ENCODE data around the gene PTTG1IP2.
A peak's percentile ranks its signal among the peaks of the same experiment; 100 is the strongest.

The PTTG1IP2 gene

DNA sequence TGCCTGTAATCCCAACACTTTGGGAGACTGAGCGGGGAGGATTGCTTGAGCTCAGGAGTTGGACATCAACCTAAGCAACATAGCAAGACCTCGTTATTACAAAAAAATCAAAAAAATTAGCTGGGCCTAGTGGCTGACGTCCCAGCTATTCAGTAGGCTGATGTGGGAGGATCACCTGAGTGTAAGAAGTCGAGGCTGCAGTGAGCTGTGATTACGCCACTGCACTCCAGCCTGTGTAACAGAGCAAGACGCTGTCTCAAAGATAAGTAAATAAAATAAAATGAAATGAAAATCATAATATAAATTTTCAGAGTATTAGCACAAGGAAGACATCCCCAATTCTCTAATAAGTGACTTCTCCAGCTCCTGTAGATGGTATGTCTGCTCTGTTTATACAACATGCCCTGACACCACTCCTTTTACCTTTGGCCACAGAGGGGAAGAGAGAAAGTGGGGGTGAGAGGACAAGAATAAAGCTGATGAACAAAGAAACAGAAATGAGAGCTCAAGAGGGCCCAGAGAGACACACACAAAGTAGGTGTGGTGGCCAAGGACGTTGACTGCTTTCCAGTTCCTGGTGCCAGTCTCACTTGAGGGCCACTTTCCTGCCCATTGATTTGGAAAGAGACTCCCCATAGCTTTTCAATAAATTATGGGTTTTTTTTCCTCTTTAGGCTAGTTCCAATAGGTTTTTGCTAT lies 62.9 kb downstream of the PTTG1IP2 start:
- in situ Hi-C loops (cut with MboI; ENCODE audit: low pct_unique_long_range_greater_than_20kb, low sequenced_read_pairs): no loop called here
- no peak for DNase-seq

GRCh38 chr7:90536449-90536848 lies 67.0 kb downstream of the PTTG1IP2 start:
- no peak for DNase-seq
- in situ Hi-C loops (cut with MboI; ENCODE audit: low pct_unique_long_range_greater_than_20kb, low sequenced_read_pairs): no loop called here

GRCh38 chr7:90538405-90538804 lies 69.0 kb downstream of the PTTG1IP2 start:
- DNase-seq: no peak
- in situ Hi-C loops (cut with MboI; ENCODE audit: low pct_unique_long_range_greater_than_20kb, low sequenced_read_pairs): no loop called here

GRCh38 chr7:90540406-90540805 lies 71.0 kb downstream of the PTTG1IP2 start:
- in situ Hi-C loops (cut with MboI; ENCODE audit: low pct_unique_long_range_greater_than_20kb, low sequenced_read_pairs): no loop called here
- no peak for DNase-seq

- in situ Hi-C loops (cut with MboI; ENCODE audit: low pct_unique_long_range_greater_than_20kb, low sequenced_read_pairs): no loop called here
- no peak for DNase-seq
Observed at GRCh38 chr7:90551036-90551435, 81.6 kb downstream of the PTTG1IP2 start.

GRCh38 chr7:90552521-90552920 lies 83.1 kb downstream of the PTTG1IP2 start:
- in situ Hi-C loops (cut with MboI; ENCODE audit: low pct_unique_long_range_greater_than_20kb, low sequenced_read_pairs): no loop called here
- DNase-seq: peak; percentile 6

GRCh38 chr7:90560730-90561129 lies 91.3 kb downstream of the PTTG1IP2 start:
- no peak for DNase-seq
- in situ Hi-C loops (cut with MboI; ENCODE audit: low pct_unique_long_range_greater_than_20kb, low sequenced_read_pairs): no loop called here
